ENCODE measurements around the gene CCDC106.

The CCDC106 gene

GRCh38 chr19:55647732-55648584, at the start of gene CCDC106:
Gene CCDC106 (plus strand): TSS chr19:55648212. CDS start chr19:55649047, 835 bp downstream.
- DNase-seq: peak; percentile 65

GRCh38 chr19:55598719-55599467, 49.1 kb upstream of the CCDC106 start:
- DNase-seq: peak; percentile 91

GRCh38 chr19:55599468-55599841, 48.6 kb upstream of the CCDC106 start, which contains the start of gene FIZ1:
Gene FIZ1 (minus strand): TSS chr19:55599517. CDS start chr19:55597865, 1,652 bp downstream.
- DNase-seq: peak; percentile 95

GRCh38 chr19:55599842-55600661, 48.0 kb upstream of the CCDC106 start, which contains the start of gene ZNF524:
Gene ZNF524 (plus strand): TSS chr19:55600288. CDS start chr19:55602113, 1,825 bp downstream.
- peak; percentile 90 for DNase-seq

- no peak for DNase-seq
These were observed 47.4 kb upstream of the CCDC106 start for GRCh38 chr19:55600662-55601028.

- DNase-seq: no peak
These were observed 46.9 kb upstream of the CCDC106 start for GRCh38 chr19:55601084-55601483.

GRCh38 chr19:55602104-55603001, 45.7 kb upstream of the CCDC106 start:
- no peak for DNase-seq

- no peak for DNase-seq
These were observed 44.9 kb upstream of the CCDC106 start for GRCh38 chr19:55603115-55603514.

- no peak for DNase-seq
These were observed 44.3 kb upstream of the CCDC106 start for GRCh38 chr19:55603581-55604292.

GRCh38 chr19:55605207-55605636, 42.8 kb upstream of the CCDC106 start:
- peak; percentile 98 for DNase-seq

GRCh38 chr19:55605637-55606470, 42.2 kb upstream of the CCDC106 start, which contains the start of gene ZNF865:
Gene ZNF865 (plus strand): TSS chr19:55605647. CDS start chr19:55613619, 7,972 bp downstream.
- peak; percentile 82 for DNase-seq

GRCh38 chr19:55606471-55606787, 41.6 kb upstream of the CCDC106 start:
- no peak for DNase-seq

GRCh38 chr19:55606817-55607216, 41.2 kb upstream of the CCDC106 start:
- DNase-seq: no peak

- DNase-seq: no peak
These were observed 38.7 kb upstream of the CCDC106 start for GRCh38 chr19:55609326-55609725.

GRCh38 chr19:55611300-55611982, 36.6 kb upstream of the CCDC106 start:
- no peak for DNase-seq

GRCh38 chr19:55611983-55612645, 35.9 kb upstream of the CCDC106 start:
- peak; percentile 10 for DNase-seq

GRCh38 chr19:55613396-55613795, 34.6 kb upstream of the CCDC106 start:
- DNase-seq: no peak

GRCh38 chr19:55613930-55614710, 33.9 kb upstream of the CCDC106 start:
- DNase-seq: no peak

All from RPMI8226 (cell line).